IMR-90 (cell line): ENCODE data around the gene RPS6KA5. TPM values are rescaled to one million over a fixed set of nuclear protein-coding genes. Genes with fewer than 3 reads are reported as not detected.
A peak's percentile ranks its signal among the peaks of the same experiment; 100 is the strongest.

Experiments used
- ATAC-seq: fragments of 200-7000 bp; cut with Tn5 transposase; 2 replicates; pipeline ENCODE4 v1.9.1; 2020; ENCODE audit warnings: low read depth, mild to moderate bottlenecking, moderate library complexity
- BruUV-seq: library from RNA; stranded (reverse); fragments of 400-500 nt; replicated peaks from 2 replicates; lab custom pipeline; 2021; lab: Mats Ljungman, UMichigan
- CTCF ChIA-PET: fragments of 300-600 bp; formaldehyde crosslinking; extraction: SDS; loops from one replicate; lab custom pipeline; 2021; ENCODE audit warnings: antibody characterized with exemption; lab: Yijun Ruan, JAX
- POLR2A ChIA-PET: fragments of 300-600 bp; sonication (Branson Sonifier 250); formaldehyde crosslinking; loops from one replicate; lab custom pipeline; 2022; ENCODE audit warnings: antibody characterized with exemption; ENCODE audit not compliant: unreplicated experiment; lab: Charles Lee
- DNase-seq: peaks from one replicate; pipeline ENCODE4 v3.0.0; 2013
- H2AFZ ChIP-seq: replicated peaks from 2 replicates; pipeline ENCODE3; 2013; ENCODE audit warnings: low read length, mild to moderate bottlenecking; ENCODE audit not compliant: poor library complexity
- H2AK5ac ChIP-seq: 2 replicates; pipeline ENCODE4 v1.6.1; 2013; ENCODE audit warnings: low read depth, low read length, inconsistent platforms
- H2AK9ac ChIP-seq: replicated peaks from 2 replicates; pipeline ENCODE3; 2013; ENCODE audit warnings: mild to moderate bottlenecking, low read depth, low read length, moderate library complexity; ENCODE audit not compliant: poor library complexity
- H2BK120ac ChIP-seq: 2 replicates; pipeline ENCODE4 v1.6.1; 2013; ENCODE audit warnings: low read depth, low read length, inconsistent platforms
- H2BK15ac ChIP-seq: 3 replicates; pipeline ENCODE4 v1.6.1; 2013; ENCODE audit warnings: low read depth, low read length, inconsistent platforms
- H2BK20ac ChIP-seq: 2 replicates; pipeline ENCODE4 v1.6.1; 2013; ENCODE audit warnings: low read depth, mild to moderate bottlenecking, inconsistent platforms, low read length, moderate library complexity
- H2BK5ac ChIP-seq: 2 replicates; pipeline ENCODE4 v1.6.1; 2013; ENCODE audit warnings: mild to moderate bottlenecking, low read depth, low read length, inconsistent platforms; ENCODE audit not compliant: poor library complexity, severe bottlenecking
- H3K14ac ChIP-seq: replicated peaks from 2 replicates; pipeline ENCODE4 v1.6.1; 2013; ENCODE audit warnings: low read depth, low read length, inconsistent platforms
- H3K18ac ChIP-seq: 2 replicates; pipeline ENCODE4 v1.6.1; 2013; ENCODE audit warnings: low read depth, low read length, control low read depth
- H3K23ac ChIP-seq: 2 replicates; pipeline ENCODE4 v1.6.1; 2013; ENCODE audit warnings: low read depth, low read length, inconsistent platforms
- H3K27ac ChIP-seq: 2 replicates; pipeline ENCODE4 v1.5.1; 2013; ENCODE audit warnings: mild to moderate bottlenecking, control low read depth, low read length; ENCODE audit not compliant: insufficient read depth
- H3K27me3 ChIP-seq: 2 replicates; pipeline ENCODE4 v1.6.1; 2013; ENCODE audit warnings: low read length; ENCODE audit not compliant: control insufficient read depth, insufficient read depth
- H3K36me3 ChIP-seq: 2 replicates; pipeline ENCODE4 v1.6.1; 2013; ENCODE audit warnings: low read length, mixed read lengths; ENCODE audit not compliant: control insufficient read depth, insufficient read depth
- H3K4ac ChIP-seq: 2 replicates; pipeline ENCODE4 v1.6.1; 2013; ENCODE audit warnings: low read depth, low read length, inconsistent platforms
- H3K4me1 ChIP-seq: 2 replicates; pipeline ENCODE4 v1.6.1; 2013; ENCODE audit warnings: low read length, mixed read lengths; ENCODE audit not compliant: control insufficient read depth, insufficient read depth
- H3K4me2 ChIP-seq: 2 replicates; pipeline ENCODE4 v1.6.1; 2013; ENCODE audit warnings: low read depth, mild to moderate bottlenecking, control low read depth, low read length, moderate library complexity
- H3K4me3 ChIP-seq: 2 replicates; pipeline ENCODE4 v1.5.1; 2013; ENCODE audit warnings: low read depth, mild to moderate bottlenecking, control low read depth, low read length, moderate library complexity; ENCODE audit not compliant: insufficient read depth
- H3K56ac ChIP-seq: 2 replicates; pipeline ENCODE4 v1.6.1; 2013; ENCODE audit warnings: low read length, inconsistent platforms; ENCODE audit not compliant: insufficient read depth; ENCODE audit errors: extremely low read depth
- H3K79me1 ChIP-seq, 2 experiments: 2 replicates each; pipeline ENCODE4 v1.6.1; 2013; ENCODE audit warnings: low read length in 2 of 2, inconsistent platforms in 1 of 2, low read depth in 1 of 2
- H3K9ac ChIP-seq: 2 replicates; pipeline ENCODE4 v1.6.1; 2013; ENCODE audit warnings: low read depth, low read length, control low read depth
- H3K9me1 ChIP-seq: 2 replicates; pipeline ENCODE4 v1.6.1; 2013; ENCODE audit warnings: low read length, inconsistent platforms; ENCODE audit not compliant: insufficient read depth
- H3K9me3 ChIP-seq: 2 replicates; pipeline ENCODE4 v1.6.1; 2013; ENCODE audit warnings: low read length; ENCODE audit not compliant: control insufficient read depth, insufficient read depth
- H4K20me1 ChIP-seq: 2 replicates; pipeline ENCODE4 v1.6.1; 2013; ENCODE audit warnings: low read length, inconsistent platforms; ENCODE audit not compliant: insufficient read depth
- H4K5ac ChIP-seq: 2 replicates; pipeline ENCODE4 v1.6.1; 2013; ENCODE audit warnings: mild to moderate bottlenecking, low read depth, low read length, control low read depth
- H4K8ac ChIP-seq, 2 experiments: 2 replicates each; pipeline ENCODE4 v1.6.1; 2013; ENCODE audit warnings: low read depth in 2 of 2, low read length in 2 of 2, control low read depth in 1 of 2, inconsistent platforms in 1 of 2
- H4K91ac ChIP-seq: 2 replicates; pipeline ENCODE4 v1.6.1; 2013; ENCODE audit warnings: low read depth, low read length, inconsistent platforms; ENCODE audit not compliant: insufficient read depth
- BHLHE40 ChIP-seq: fragments of 150-350 bp; IDR thresholded peaks from 2 replicates; pipeline ENCODE4 v1.6.1; 2016; ENCODE audit warnings: mild to moderate bottlenecking, low read depth, low read length
- FOS ChIP-seq: fragments of 150-350 bp; IDR thresholded peaks from 2 replicates; pipeline ENCODE4 v1.6.1; 2016; ENCODE audit warnings: low read depth, low read length
- MAFK ChIP-seq: IDR thresholded peaks from 2 replicates; pipeline ENCODE4 v1.6.1; 2012; ENCODE audit warnings: low read depth, low read length, improper control_type of control experiment
- MXI1 ChIP-seq: IDR thresholded peaks from 2 replicates; pipeline ENCODE4 v1.6.1; 2012; ENCODE audit warnings: low read depth, mild to moderate bottlenecking, low read length, moderate library complexity, borderline replicate concordance
- RFX5 ChIP-seq: IDR thresholded peaks from 2 replicates; pipeline ENCODE4 v1.8.0; 2012; ENCODE audit warnings: low read depth, mild to moderate bottlenecking, low read length, moderate library complexity
- WGBS, 2 experiments: methylation state at CpG; one replicate each; pipeline versions ENCODE4 v1.1.5 to v1.1.7; 2013; ENCODE audit warnings: missing lambda C conversion rate in 2 of 2; ENCODE audit not compliant: insufficient read length in 1 of 2; ENCODE audit errors: extremely low coverage in 2 of 2; 5-methylcytosine and 5-hydroxymethylcytosine counted together
- dilution Hi-C: fragments of 300-500 bp; cut with HindIII; formaldehyde crosslinking; loops from one replicate; pipeline ENCODE4 v1.14.3; 2018; ENCODE audit warnings: low sequenced_read_pairs; ENCODE audit not compliant: unreplicated experiment
- in situ Hi-C: fragments of 300-500 bp; cut with MboI; formaldehyde crosslinking; loops from 3 replicates; pipeline ENCODE4 v1.14.3; 2019; ENCODE audit warnings: low sequenced_read_pairs, inconsistent platforms, mixed read lengths
- intact Hi-C: fragments of 100-400 bp; cut with micrococcal nuclease; formaldehyde crosslinking; loops from 2 replicates; pipeline ENCODE4 v1.10.0; 2022
- polyA plus RNA-seq, 3 experiments: library from polyadenylated mRNA; depleted of rRNA; stranded (reverse); fragments of >200 nt; gene quantifications; 2 replicates each; pipeline ENCODE4 v1.2.3, GENCODE V29; 2012; ENCODE audit warnings: low replicate concordance in 1 of 3
- total RNA-seq: library from RNA; depleted of rRNA; stranded (reverse); fragments of >200 nt; gene quantifications from 2 replicates; pipeline ENCODE4 v1.2.3, GENCODE V29; 2012

The RPS6KA5 gene
- total and polyA plus RNA-seq, 2 of the 4 experiments (the other 2 are of a cell fraction), result 0.36 TPM

DNA sequence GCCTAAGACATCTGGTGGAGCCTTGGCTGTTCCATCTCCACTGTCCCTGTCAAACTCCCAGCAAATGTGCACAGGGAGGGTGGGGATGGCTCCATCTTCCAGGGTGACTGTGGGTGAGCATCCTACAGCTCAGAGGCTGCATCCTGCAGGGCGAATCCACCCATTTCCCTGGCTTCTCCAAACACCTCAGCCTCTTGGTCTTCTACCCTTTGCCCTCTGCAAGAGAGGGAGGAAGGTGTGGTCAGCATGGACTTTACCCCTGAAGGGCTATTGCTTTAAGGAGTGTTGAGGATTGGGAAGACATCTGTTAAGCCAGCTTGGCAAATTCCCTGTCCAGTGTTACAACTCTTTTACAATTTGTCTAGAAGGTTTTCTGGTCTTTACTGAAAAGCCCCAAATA, 30.3 kb upstream of the RPS6KA5 start:
- ATAC-seq (no peak), DNase-seq (no peak)
- Histone ChIP-seq H2AK5ac (no peak overlapping the region), H4K8ac (no peak overlapping the region), H3K79me1 (no peaks in the 10 kb centered on the region), H4K20me1 (no peaks in the 10 kb centered on the region; the same call in 1 of the 2 replicates), H2BK15ac (no peak overlapping the region), H4K5ac (no peak overlapping the region), H2AK9ac (no peak overlapping the region), H3K27me3 (peaks cover 19% of the 10 kb centered on the region), H2BK120ac (no peak overlapping the region), H3K4me3 (no peak overlapping the region), H2BK20ac (no peak overlapping the region), H3K4me1 (no peaks in the 10 kb centered on the region), H3K23ac (no peak overlapping the region), H3K14ac (no peak overlapping the region), H3K9me1 (no peaks in the 10 kb centered on the region), H3K4me2 (no peak overlapping the region), H2AFZ (peak overlapping the region; percentile 32), H3K9ac (no peak overlapping the region), H3K56ac (no peak overlapping the region), H3K27ac (no peak overlapping the region), H2BK5ac (no peak overlapping the region), H3K9me3 (no peaks in the 10 kb centered on the region), H3K18ac (no peak overlapping the region), H4K91ac (no peak overlapping the region), H3K36me3 (no peaks in the 10 kb centered on the region), H3K4ac (no peak overlapping the region)
- intact Hi-C loops, result no loop called here
- no TSS peak for BruUV-seq
- CTCF ChIA-PET, result no interaction called here
- WGBS, 2 experiments, result no CpG with 5 or more reads among the region's 1 CpG
- in situ Hi-C loops, result no loop called here
- POLR2A ChIA-PET, result no interaction called here
- no peak for TF ChIP-seq BHLHE40
- TF ChIP-seq MXI1, result no peak
- no peak for TF ChIP-seq FOS
- no peak for TF ChIP-seq MAFK
- no peak for TF ChIP-seq RFX5
- dilution Hi-C loops, result no loop called here
